Left ventricle myocardium inferior (tissue), 1 donor: Measurements from ENCODE around the gene KDM7A. TPM values are rescaled to one million over a fixed set of nuclear protein-coding genes. Genes with fewer than 3 reads are reported as not detected.

Source experiments
- DNase-seq: peaks from one replicate; pipeline ENCODE4 v3.0.0-alpha.2; 2020
- H3K27ac ChIP-seq: fragments of 200-600 bp; replicated peaks from 2 replicates; pipeline ENCODE4 v1.8.0; 2021
- H3K27me3 ChIP-seq: fragments of 200-600 bp; 2 replicates; pipeline ENCODE4 v1.8.0; 2021; ENCODE audit warnings: low read depth
- H3K36me3 ChIP-seq: fragments of 200-600 bp; 2 replicates; pipeline ENCODE4 v1.8.0; 2021
- H3K4me1 ChIP-seq: fragments of 200-600 bp; 2 replicates; pipeline ENCODE4 v1.8.0; 2021
- H3K4me3 ChIP-seq: fragments of 200-600 bp; 2 replicates; pipeline ENCODE4 v1.8.0; 2021; ENCODE audit warnings: mild to moderate bottlenecking, moderate library complexity
- H3K9me3 ChIP-seq: fragments of 200-600 bp; replicated peaks from 2 replicates; pipeline ENCODE4 v1.8.0; 2021
- CTCF ChIP-seq: fragments of 200-600 bp; IDR thresholded peaks from 2 replicates; pipeline ENCODE4 v1.8.0; 2021; ENCODE audit warnings: antibody characterized with exemption, mild to moderate bottlenecking, borderline replicate concordance
- intact Hi-C: fragments of 100-400 bp; cut with micrococcal nuclease; formaldehyde crosslinking; loops from one replicate; pipeline ENCODE4 v1.11.0; 2022
- total RNA-seq: library from RNA; stranded (reverse); fragmentation: NEBNext Ultra II Directional; extraction: Animal tissue kit (Norgen Biotek cat#: 25700); gene quantifications from one replicate; pipeline ENCODE4 v1.2.1, GENCODE V29; 2021
- donor health status: DM: no; HTN: yes; CAD: no; lungs with severe emphysema.

The KDM7A gene
- total RNA-seq, 1 donor from 2014 or later, result 8.2 TPM

- Histone ChIP-seq H3K27ac (no peak overlapping the region), H3K9me3 (no peaks in the 10 kb centered on the region), H3K4me3 (no peak overlapping the region), H3K4me1 (peaks cover 18% of the 10 kb centered on the region), H3K36me3 (peaks cover 1% of the 10 kb centered on the region), H3K27me3 (no peaks in the 10 kb centered on the region)
- no peak for TF ChIP-seq CTCF
- DNase-seq, result no peak
- intact Hi-C loops, result no loop called here
These were observed 34.8 kb downstream of the KDM7A start for GRCh38 chr7:140142031-140142430.

GRCh38 chr7:140141256-140141655, 35.5 kb downstream of the KDM7A start:
- TF ChIP-seq CTCF, result no peak
- Histone ChIP-seq H3K27ac (no peak overlapping the region), H3K9me3 (no peaks in the 10 kb centered on the region), H3K36me3 (peaks cover 8% of the 10 kb centered on the region), H3K4me3 (no peak overlapping the region), H3K27me3 (no peaks in the 10 kb centered on the region), H3K4me1 (peaks cover 12% of the 10 kb centered on the region)
- DNase-seq, result no peak
- intact Hi-C loops, result no loop called here

GRCh38 chr7:140137078-140137477, 39.7 kb downstream of the KDM7A start:
- peaks cover 5% of the 10 kb centered on the region for H3K4me1 ChIP-seq
- TF ChIP-seq CTCF, result no peak
- peaks cover 22% of the 10 kb centered on the region for H3K36me3 ChIP-seq
- no peaks in the 10 kb centered on the region for H3K27me3 ChIP-seq
- H3K4me3 ChIP-seq, result no peak overlapping the region
- DNase-seq, result no peak
- H3K27ac ChIP-seq, result no peak overlapping the region
- intact Hi-C loops, result no loop called here
- no peaks in the 10 kb centered on the region for H3K9me3 ChIP-seq

GRCh38 chr7:140136073-140136472, 40.7 kb downstream of the KDM7A start:
- peaks cover 32% of the 10 kb centered on the region for H3K36me3 ChIP-seq
- TF ChIP-seq CTCF, result no peak
- peaks cover 5% of the 10 kb centered on the region for H3K4me1 ChIP-seq
- H3K9me3 ChIP-seq, result no peaks in the 10 kb centered on the region
- intact Hi-C loops, result no loop called here
- no peak overlapping the region for H3K4me3 ChIP-seq
- no peak for DNase-seq
- H3K27me3 ChIP-seq, result no peaks in the 10 kb centered on the region
- no peak overlapping the region for H3K27ac ChIP-seq

- H3K27me3 ChIP-seq, result no peaks in the 10 kb centered on the region
- no peak overlapping the region for H3K4me3 ChIP-seq
- DNase-seq, result no peak
These were observed 42.7 kb downstream of the KDM7A start for GRCh38 chr7:140134039-140134438.

More at GRCh38 chr7:140134039-140134438, 42.7 kb downstream of the KDM7A start:
- peaks cover 5% of the 10 kb centered on the region for H3K4me1 ChIP-seq
- no peak overlapping the region for H3K27ac ChIP-seq
- intact Hi-C loops, result no loop called here
- H3K36me3 ChIP-seq, result peaks cover 39% of the 10 kb centered on the region
- TF ChIP-seq CTCF, result no peak
- H3K9me3 ChIP-seq, result no peaks in the 10 kb centered on the region
